Progenitor cell of endocrine pancreas (in vitro differentiated cells): ENCODE measurements around the gene ZFP92. TPM values are rescaled to one million over a fixed set of nuclear protein-coding genes. Genes with fewer than 3 reads are reported as not detected.

Source experiments
- DNase-seq: peaks from one replicate; pipeline ENCODE4 v3.0.0; 2021; ENCODE audit warnings: low spot score; ENCODE audit not compliant: unreplicated experiment
- H3K27ac Mint-ChIP-seq: 2 replicates; pipeline ENCODE4 v1.8.0; 2021; ENCODE audit warnings: mild to moderate bottlenecking, moderate library complexity, mixed read lengths
- H3K27me3 Mint-ChIP-seq: 2 replicates; pipeline ENCODE4 v1.8.0; 2021; ENCODE audit warnings: mixed read lengths
- H3K36me3 Mint-ChIP-seq: 2 replicates; pipeline ENCODE4 v1.8.0; 2022; ENCODE audit warnings: mixed read lengths; ENCODE audit not compliant: insufficient read depth
- H3K4me1 Mint-ChIP-seq: 2 replicates; pipeline ENCODE4 v1.8.0; 2021; ENCODE audit warnings: low read depth, mixed read lengths
- H3K4me3 Mint-ChIP-seq: 2 replicates; pipeline ENCODE4 v1.8.0; 2021; ENCODE audit warnings: low read depth, mild to moderate bottlenecking, moderate library complexity, mixed read lengths
- H3K9me3 Mint-ChIP-seq: 2 replicates; pipeline ENCODE4 v1.8.0; 2021; ENCODE audit warnings: low read depth, mixed read lengths
- CTCF ChIP-seq: fragments of 200-600 bp; sonication (generic); IDR thresholded peaks from one replicate; pipeline ENCODE4 v1.5.0; 2021; ENCODE audit warnings: antibody characterized with exemption, mild to moderate bottlenecking; ENCODE audit not compliant: unreplicated experiment
- total RNA-seq: library from RNA; stranded (reverse); gene quantifications from 2 replicates; pipeline ENCODE4 v1.2.1, GENCODE V29; 2021

ZFP92 gene
- total RNA-seq, 1 donor from 2014 or later, result 0.38 TPM

- Mint-ChIP-seq H3K9me3 (peaks cover 24% of the 10 kb centered on the region), H3K4me3 (no peak overlapping the region), H3K27ac (no peak overlapping the region), H3K4me1 (no peaks in the 10 kb centered on the region), H3K36me3 (peaks cover 4% of the 10 kb centered on the region), H3K27me3 (peaks cover 31% of the 10 kb centered on the region)
- no peak for TF ChIP-seq CTCF
- no peak for DNase-seq
Measured at GRCh38 chrX:153406011-153406410, 5.3 kb upstream of the ZFP92 start.

- no peak overlapping the region for H3K27ac Mint-ChIP-seq
- H3K36me3 Mint-ChIP-seq, result peaks cover 2% of the 10 kb centered on the region
- peaks cover 34% of the 10 kb centered on the region for H3K27me3 Mint-ChIP-seq
- TF ChIP-seq CTCF, result no peak
- H3K4me1 Mint-ChIP-seq, result no peaks in the 10 kb centered on the region
- H3K4me3 Mint-ChIP-seq, result no peak overlapping the region
- no peak for DNase-seq
- peaks cover 18% of the 10 kb centered on the region for H3K9me3 Mint-ChIP-seq
Measured at GRCh38 chrX:153406903-153407302, 4.4 kb upstream of the ZFP92 start.

- no peak for DNase-seq
- H3K4me1 Mint-ChIP-seq, result no peaks in the 10 kb centered on the region
- peaks cover 12% of the 10 kb centered on the region for H3K9me3 Mint-ChIP-seq
- no peaks in the 10 kb centered on the region for H3K36me3 Mint-ChIP-seq
- no peak overlapping the region for H3K27ac Mint-ChIP-seq
- TF ChIP-seq CTCF, result no peak
- H3K4me3 Mint-ChIP-seq, result no peak overlapping the region
- peaks cover 39% of the 10 kb centered on the region for H3K27me3 Mint-ChIP-seq
Measured at GRCh38 chrX:153407736-153408135, 3.5 kb upstream of the ZFP92 start.

- H3K27me3 Mint-ChIP-seq, result peaks cover 33% of the 10 kb centered on the region
- H3K9me3 Mint-ChIP-seq, result peaks cover 7% of the 10 kb centered on the region
- no peaks in the 10 kb centered on the region for H3K36me3 Mint-ChIP-seq
- H3K27ac Mint-ChIP-seq, result no peak overlapping the region
- TF ChIP-seq CTCF, result no peak
- no peaks in the 10 kb centered on the region for H3K4me1 Mint-ChIP-seq
- H3K4me3 Mint-ChIP-seq, result no peak overlapping the region
- DNase-seq, result no peak
Measured at GRCh38 chrX:153408221-153408721, 3.0 kb upstream of the ZFP92 start.

- no peak for DNase-seq
- no peak for TF ChIP-seq CTCF
- Mint-ChIP-seq H3K4me3 (no peak overlapping the region), H3K4me1 (no peaks in the 10 kb centered on the region), H3K9me3 (peaks cover 5% of the 10 kb centered on the region), H3K27me3 (peaks cover 34% of the 10 kb centered on the region), H3K36me3 (no peaks in the 10 kb centered on the region), H3K27ac (no peak overlapping the region)
Measured at GRCh38 chrX:153408871-153409351, 2.4 kb upstream of the ZFP92 start.
